Skin epidermis (tissue), 12 donors: ENCODE measurements around the gene ETHE1.

ENCODE experiments used
- H3K27ac ChIP-seq, 21 experiments: fragments of 200-600 bp; sonication (generic) in 11 of 21; one replicate each; pipeline ENCODE4 v1.5.0; 2020; ENCODE audit warnings: mild to moderate bottlenecking in 3 of 21, inconsistent platforms in 2 of 21, moderate library complexity in 2 of 21
- H3K4me3 ChIP-seq, 7 experiments: fragments of 200-600 bp; sonication (generic) in 2 of 7; one replicate each; pipeline ENCODE4 v1.5.0; 2020; ENCODE audit warnings: inconsistent platforms in 2 of 7, mild to moderate bottlenecking in 2 of 7, moderate library complexity in 1 of 7

The ETHE1 gene

DNA sequence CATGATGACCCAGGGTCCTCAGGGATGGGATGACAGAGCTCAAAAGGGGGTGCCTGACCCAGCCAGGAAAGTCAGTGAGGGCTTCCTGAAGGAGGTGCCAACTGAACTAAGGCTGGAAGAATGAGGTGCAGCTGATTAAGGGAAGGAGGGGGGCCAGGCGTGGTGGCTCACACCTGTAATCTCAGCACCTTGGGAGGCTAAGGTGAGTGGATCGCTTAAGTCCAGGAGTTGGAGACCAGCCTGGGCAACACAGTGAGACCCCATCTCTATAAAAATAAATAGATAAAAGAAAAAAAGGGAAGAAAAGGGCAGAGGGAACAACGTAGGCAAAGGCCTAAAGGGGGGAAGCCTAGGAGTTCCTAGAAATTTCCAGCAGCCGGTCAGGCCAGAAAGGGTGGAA lies 52.5 kb downstream of the ETHE1 start:
- Histone ChIP-seq H3K4me3 (peak overlapping the region; percentile 7 to 39 (median 27)), H3K27ac (peak overlapping the region in 19 of 21 experiments; percentile 54 to 89 (median 75))

DNA sequence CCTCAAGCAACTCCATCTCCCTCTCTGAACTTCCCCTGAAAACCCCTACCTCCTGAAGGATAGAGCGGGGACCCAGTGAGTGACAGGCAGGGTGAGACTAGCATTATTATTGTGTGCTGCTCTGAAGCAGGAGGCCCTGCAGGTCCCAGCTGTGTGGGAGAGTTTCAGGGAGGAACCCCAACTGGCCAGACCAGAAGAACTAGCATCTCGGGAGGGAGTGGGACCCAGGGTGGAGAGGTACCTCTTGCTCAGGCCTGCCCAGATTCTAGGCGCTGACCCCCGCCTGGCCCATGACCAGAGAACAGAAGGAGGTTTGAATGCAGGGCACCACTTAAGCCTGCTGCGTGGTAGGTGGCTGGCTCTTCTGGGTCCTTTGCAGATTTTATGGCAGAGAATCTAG lies 55.9 kb downstream of the ETHE1 start:
- Histone ChIP-seq H3K27ac (peak overlapping the region in 19 of 21 experiments; percentile 5 to 94 (median 70)), H3K4me3 (no peak overlapping the region)

DNA sequence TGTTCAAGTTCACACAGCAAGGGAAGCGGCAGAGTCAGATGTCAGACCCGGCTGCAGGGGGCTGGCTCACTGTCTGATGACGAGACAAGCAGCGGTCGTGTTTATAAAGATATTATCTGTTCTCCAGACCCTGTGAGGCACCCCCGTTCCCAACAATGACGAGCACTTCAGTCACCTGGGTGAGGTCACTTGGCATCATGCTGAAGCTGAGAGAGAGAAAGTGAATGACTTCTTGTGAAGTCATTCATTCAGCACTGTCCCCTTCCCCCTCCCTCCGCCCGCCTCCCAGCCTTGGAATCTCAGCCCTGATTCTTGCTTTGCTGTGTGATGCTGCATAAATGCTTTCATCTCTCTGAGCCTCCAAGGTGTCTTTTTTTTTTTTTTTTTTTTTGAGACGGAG lies 56.7 kb downstream of the ETHE1 start:
- H3K4me3 ChIP-seq, result no peak overlapping the region
- H3K27ac ChIP-seq, result peak overlapping the region in 17 of 21 experiments; percentile 4 to 94 (median 70)

DNA sequence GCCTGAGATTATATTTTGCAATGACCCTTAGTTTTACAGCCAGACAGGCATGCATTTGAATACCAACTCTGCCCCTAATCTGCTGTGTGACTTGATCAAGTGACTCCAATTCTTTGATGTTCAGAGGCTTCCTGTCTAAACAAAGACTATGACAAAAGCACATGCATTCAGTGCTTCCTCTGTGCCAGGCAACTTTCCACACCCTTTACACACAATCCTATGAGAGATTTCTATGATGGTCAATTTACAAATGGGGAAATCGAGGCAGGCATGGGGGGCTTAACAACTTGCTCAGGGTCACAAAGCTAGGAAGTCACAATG lies 57.9 kb downstream of the ETHE1 start:
- peak overlapping the region in 17 of 21 experiments; percentile 4 to 94 (median 70) for H3K27ac ChIP-seq
- H3K4me3 ChIP-seq, result no peak overlapping the region

DNA sequence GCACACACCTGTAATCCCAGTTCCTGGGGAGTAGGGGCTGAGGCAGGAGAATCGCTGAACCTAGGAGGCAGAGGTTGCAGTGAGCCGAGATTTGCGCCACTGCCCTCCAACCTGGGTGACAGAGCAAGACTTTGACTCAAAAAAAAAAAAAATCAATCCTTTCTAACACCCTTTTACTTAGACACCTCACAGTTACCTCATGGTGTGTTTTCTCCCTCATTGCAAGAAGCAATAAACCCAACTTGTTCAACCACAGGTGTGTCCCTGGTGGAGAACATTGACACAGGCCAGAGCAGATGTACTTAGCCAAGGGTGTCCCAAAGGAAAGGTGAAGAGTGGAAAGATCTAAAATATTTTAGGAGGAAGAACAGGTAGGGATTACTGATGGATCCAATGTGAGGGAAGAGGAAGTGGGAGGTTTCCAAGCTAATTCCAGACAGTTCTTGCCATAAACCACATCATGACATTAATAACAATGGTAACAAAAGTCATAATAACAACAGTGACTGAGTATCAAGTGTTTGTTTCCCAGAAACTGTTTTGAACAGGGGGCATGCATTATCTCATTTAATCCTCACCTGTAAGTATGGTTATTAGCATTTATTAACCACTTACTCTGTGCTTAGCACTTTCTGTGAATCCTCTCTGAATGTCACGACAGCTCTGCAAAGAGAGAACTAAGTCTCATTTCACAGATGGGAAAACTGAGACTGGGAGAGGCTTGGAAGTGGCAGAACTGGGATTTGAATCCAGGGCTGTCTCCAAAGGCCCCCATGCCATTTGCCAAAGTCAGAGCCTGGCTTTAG lies 58.4 kb downstream of the ETHE1 start:
- Histone ChIP-seq H3K27ac (peak overlapping the region in 19 of 21 experiments; percentile 1 to 94 (median 70)), H3K4me3 (no peak overlapping the region)

DNA sequence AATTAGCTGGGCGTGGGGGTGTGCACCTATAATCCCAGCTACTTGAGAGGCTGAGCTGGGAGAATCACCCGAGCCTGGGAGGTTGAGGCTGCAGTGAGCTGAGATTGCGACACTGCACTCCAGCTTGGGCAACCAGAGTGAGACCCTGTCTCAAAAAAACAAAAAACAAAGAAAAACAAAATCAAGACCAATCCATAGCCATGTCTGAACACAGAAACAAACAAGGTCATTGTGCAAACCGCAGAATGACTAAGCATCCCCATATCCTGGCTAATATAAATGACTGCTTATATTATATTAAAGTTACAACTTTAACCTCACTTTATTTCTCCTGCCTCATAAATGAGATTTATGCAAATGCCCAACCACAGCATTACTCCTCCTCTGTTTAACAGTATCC lies 59.3 kb downstream of the ETHE1 start:
- Histone ChIP-seq H3K4me3 (no peak overlapping the region), H3K27ac (peak overlapping the region in 17 of 21 experiments; percentile 1 to 94 (median 71))

DNA sequence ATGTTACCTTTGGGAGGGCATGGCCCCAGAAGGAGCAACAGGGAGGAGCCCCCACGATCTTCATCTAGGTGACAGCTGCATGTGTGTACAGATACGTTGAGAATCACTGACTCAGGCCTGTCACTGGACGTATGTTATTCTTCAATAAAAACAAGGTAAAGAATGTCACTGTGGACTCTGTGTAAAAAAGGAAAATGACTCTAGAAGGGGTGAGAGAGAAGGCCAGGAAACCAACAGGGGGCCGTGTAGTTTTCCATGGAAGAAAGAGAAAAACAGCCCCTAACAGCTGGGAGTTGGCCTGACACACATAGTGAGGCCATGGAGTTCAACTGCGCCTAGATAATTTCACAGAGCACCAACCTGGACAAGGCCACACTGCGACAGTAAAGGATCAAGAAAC lies 59.7 kb downstream of the ETHE1 start:
- no peak overlapping the region for H3K4me3 ChIP-seq
- peak overlapping the region in 15 of 21 experiments; percentile 21 to 94 (median 71) for H3K27ac ChIP-seq

DNA sequence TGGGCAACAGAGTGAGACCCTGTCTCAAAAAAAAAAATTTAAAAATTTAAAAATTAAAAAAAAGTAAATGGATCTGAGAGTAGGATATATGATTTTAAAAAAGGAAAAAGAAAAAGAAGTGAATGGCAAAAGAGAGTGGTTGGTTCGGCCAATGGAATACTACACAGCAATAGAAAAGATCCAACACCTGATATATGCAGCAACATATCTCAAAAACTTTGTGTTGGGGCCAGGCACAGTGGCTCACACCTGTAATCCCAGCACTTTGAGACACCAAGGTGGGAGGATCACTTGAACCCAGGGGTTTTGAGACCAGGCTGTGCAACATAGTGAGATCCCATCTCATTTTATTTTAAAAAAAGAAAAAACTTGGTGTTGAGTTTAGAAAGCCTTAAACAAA lies 60.2 kb downstream of the ETHE1 start:
- no peak overlapping the region for H3K4me3 ChIP-seq
- H3K27ac ChIP-seq, result peak overlapping the region in 10 of 21 experiments; percentile 43 to 94 (median 75)

DNA sequence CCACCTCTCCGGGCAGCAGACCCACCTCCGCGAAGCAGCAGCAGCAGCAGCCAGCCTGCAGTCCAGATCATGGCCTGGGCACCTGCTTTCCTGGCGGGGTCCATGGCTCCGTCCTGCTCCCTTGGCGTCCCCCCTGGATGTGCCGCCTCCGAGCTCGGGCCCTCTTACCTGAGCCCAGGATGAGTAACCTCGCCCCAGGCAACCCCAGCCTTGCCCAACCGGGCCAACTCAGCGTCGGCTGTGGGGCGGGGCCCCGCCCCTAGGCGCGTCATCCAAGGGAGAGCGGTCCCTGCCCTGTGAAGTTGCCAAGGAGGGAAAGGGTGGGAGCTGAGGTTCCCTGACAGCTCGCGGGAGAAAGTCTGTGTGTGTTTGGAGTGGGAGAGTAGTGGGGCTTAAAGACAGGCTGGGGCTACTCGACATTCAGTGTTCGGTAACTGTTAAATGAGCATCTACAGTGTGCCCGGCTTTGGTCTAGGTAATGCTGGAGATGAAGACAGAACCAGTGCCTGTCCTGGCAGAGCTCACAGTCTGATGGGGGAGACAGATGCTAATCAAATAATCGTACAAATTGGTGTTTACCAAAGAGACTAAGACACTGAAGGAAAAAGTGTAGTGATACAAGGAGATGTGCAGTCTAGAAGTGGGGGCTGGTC lies 61.4 kb downstream of the ETHE1 start, which contains the start of gene LYPD3:
Gene LYPD3, minus strand, starts transcription at position 141 of the 653 bp plus-strand sequence. Its CDS starts 37 bp downstream, at position 104.
- peak within 1 kb of the TSS; percentile 45 to 66 (median 52) for H3K4me3 ChIP-seq
- H3K27ac ChIP-seq, result peak within 1 kb of the TSS; percentile 68 to 94 (median 86)

DNA sequence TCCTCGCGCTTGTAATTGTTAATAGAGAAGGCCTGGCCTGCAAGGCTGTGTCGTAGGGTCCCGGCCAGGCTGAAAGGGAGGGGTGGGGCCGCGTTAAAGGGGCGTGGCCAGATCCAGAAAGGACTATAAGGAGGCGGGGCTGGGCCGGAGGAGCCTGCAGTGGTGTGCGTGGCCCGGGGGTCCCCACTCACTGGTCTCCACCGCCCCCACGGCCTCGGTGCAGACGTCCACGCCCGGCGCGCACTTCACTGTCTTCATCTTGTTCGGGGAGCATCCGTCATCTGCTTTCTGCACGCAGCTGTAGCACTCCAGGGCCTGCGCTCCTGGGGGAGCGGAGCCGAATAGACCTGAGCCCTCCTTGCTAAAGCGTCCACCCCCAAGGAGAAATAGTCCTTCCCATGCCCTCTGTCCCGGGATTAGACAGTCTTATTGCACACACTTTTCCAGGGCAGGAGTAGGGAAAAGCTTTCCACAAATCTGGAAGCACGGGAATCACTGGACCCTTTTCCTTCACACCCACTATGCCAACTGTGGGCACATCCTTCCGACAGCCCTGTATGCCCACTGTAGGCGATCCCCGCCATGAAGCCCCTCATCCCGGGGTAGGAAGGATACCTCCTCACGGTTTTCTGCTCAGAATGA lies 62.7 kb downstream of the ETHE1 start:
- H3K27ac ChIP-seq, result peak overlapping the region; percentile 68 to 94 (median 86)

DNA sequence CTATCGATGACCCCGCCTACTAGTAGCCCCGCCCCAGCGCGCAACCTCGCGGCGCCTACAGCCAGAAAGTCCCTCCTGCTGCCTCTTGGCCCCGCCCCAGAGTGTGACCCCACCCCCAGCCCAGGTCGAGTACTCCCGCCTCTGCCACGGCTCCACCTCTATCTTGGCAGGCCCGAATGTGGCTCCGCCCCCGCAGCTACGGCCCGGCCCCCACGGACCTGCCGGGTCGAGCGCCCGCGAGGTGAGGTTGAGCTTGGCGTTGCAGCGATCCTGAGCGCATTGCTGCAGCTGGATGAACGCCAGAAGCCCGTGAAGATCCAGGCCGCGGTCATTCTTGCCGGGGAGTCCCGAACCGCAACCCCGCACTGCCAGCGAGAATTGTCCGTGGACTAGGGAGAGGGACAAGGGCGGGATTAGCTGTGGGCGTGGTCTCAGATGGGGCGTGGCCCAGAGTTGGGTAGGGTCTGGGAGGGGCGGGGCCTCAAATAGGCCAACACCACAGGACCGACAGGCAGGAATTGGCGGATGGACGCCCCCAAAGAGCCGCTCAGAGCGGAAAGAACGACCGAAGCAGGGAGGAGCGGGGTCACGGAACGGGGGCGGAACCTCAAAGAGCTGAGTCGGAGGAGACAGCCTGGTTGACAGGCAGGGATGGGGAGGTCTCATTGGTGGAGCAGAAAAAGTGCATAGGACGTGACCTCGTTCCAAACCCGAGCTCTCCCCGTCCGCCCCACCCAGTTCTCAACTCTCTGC lies 63.4 kb downstream of the ETHE1 start:
- peak overlapping the region; percentile 68 to 94 (median 86) for H3K27ac ChIP-seq
- H3K4me3 ChIP-seq, result peak overlapping the region; percentile 45 to 66 (median 52)

More for the DNA sequence above, 62.7 kb downstream of the ETHE1 start:
- peak overlapping the region; percentile 45 to 66 (median 52) for H3K4me3 ChIP-seq

DNA sequence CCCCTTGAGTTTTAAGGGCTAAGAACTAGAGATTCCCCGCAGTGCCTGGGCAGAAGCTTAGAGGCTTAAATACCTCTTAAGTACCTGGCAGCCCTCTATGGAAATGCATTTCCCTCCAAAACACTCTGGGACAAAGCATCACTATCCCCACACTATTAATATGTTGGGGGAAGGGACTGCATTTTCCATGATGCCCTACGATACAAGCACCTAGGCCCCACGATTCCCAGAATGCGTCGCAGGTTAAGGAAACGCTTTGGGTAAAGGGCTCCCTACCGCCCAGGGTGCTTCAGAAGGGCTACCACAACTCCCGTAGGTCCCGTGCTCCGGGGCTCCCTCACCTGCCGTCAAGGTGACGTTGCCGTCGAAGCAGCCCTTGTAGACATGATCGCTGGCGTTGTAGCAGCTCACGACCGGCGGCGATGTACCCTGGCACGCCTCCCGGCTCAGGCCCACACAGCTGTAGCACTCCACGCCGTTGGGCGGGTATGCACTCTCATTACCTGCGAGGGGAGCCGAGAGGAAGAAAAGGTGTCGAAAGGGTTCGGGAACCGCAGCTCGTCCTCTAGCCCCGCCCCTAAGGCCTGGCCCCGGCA lies 64.1 kb downstream of the ETHE1 start:
- H3K27ac ChIP-seq, result peak overlapping the region in 17 of 21 experiments; percentile 20 to 94 (median 86)

DNA sequence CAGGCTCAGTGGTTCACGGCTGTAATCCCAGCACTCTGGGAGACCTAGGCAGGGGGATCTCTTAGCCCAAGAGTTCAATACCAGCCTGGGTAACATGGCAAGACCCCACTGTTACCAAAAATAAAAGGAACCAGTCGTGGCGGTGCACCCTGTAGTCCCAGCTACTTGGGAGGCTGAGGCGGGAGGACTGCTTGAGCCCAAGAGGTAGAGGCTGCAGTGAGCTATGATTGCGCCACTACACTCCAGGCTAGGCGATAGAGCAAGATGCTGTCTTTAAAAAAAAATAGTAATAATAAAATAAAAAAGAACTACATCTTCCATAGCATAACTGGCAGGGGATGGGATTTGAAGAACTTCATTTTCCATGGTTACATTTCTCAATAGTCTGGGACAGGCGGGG lies 64.6 kb downstream of the ETHE1 start:
- peak overlapping the region; percentile 45 to 66 (median 52) for H3K4me3 ChIP-seq
- H3K27ac ChIP-seq, result peak overlapping the region in 10 of 21 experiments; percentile 20 to 94 (median 84)

More for the DNA sequence above, 64.1 kb downstream of the ETHE1 start:
- H3K4me3 ChIP-seq, result peak overlapping the region; percentile 45 to 66 (median 52)

DNA sequence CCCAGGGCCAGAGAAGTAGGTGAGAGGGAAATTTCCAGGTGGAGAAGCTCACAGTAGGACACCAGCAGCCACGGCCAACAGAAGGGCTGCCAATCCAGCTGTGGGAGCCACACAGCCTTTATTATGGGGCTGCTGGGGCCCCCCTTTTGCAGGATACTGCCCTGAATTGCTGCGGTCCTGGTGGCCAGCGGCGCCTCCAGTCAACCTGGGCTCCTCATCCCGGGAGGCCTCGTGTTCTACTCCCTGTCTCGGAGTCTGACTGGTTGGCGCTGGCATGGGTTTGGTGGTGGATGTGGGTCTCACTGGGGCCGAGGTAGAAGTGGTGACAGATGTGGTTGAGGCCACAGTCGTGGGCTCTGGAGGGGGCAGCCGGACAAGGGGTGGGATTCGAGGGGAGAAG lies 65.7 kb downstream of the ETHE1 start:
- H3K4me3 ChIP-seq, result no peak overlapping the region
- H3K27ac ChIP-seq, result peak overlapping the region in 2 of 21 experiments; percentile 10 to 26

DNA sequence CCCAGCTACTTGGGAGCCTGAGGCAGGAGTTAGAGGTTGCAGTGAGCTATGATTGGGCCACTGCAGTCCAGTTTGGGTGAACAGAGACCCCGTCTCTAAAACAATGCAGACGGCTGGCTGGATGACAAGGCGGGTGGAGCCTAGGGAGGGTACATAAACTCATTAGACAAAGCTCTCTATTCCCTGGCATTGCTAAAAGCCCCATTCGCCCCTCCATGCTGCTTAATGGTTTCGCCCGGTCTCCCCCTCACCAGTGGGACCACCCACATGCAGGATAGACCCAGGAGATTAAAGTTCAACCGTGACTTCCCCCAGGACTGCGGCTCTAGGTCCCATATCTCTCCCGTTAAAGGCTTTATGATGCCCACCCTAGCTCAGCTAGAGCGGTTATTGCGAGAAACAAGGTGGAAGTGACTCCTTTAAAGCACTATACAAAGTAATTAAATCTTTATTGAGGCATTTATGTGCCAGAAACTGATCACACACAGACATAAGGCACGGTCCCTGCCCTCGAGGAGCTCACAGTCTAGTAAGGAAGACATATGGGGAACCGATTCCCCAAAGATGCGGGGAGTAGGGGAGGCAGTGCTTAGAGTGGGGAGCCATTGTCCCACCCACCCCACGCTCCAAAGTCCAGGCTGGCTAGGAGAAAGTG lies 66.5 kb downstream of the ETHE1 start:
- H3K4me3 ChIP-seq, result no peak overlapping the region
- no peak overlapping the region for H3K27ac ChIP-seq

DNA sequence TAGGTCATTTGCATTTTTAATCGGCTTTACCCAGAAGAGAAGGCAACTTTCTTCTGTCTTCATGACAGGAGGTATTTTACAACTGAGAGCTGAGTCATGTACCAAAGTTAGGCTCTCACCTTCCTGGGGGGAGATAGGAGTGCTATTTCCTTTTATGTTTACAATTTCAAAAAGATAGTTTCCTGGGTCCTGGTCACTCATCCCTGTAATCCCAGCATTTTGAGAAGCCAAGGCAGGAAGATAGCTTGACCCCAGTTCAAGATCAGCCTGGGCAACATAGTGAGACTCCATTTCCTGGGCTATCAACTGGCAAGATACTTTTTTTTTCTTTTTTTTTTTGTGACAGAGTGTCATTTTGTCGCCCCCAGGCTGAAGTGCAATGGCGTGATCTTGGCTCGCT lies 69.2 kb downstream of the ETHE1 start:
- Histone ChIP-seq H3K27ac (peak overlapping the region in 1 of 21 experiments; percentile 26), H3K4me3 (no peak overlapping the region)
